ENCODE results near the gene ETHE1.
A peak's percentile ranks its signal among the peaks of the same experiment; 100 is the strongest.

ETHE1 gene

DNA sequence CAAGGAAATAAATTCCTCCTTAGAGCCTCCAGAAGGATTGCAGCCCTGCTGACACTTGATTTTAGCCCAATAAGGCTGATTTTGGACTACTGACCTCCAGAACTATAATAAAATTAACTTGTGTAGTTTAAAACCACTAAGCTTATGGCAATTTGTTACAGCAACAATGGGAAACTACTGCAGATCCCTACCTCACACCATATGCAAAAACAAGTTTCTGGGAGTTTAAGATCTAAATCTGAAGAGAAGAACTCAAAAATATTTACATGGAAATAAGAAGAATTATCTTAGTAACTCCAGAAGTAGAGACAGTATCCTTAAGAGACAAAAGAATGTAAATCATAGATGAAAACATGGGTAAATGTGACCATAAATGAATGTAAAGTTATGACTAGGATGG lies 11.9 kb upstream of the ETHE1 start:
- H3K9me3 ChIP-seq (ENCODE audit: insufficient read depth, low read length) = no peaks in the 10 kb centered on the region
- no peak overlapping the region for H3K4me2 ChIP-seq (ENCODE audit: low read depth, low read length, poor library complexity, severe bottlenecking)
- H2AFZ ChIP-seq (ENCODE audit: low read depth, low read length, severe bottlenecking) = no peak overlapping the region
- H3K4me3 ChIP-seq (ENCODE audit: insufficient read depth, low read length, poor library complexity, severe bottlenecking) = no peak overlapping the region
- H4K20me1 ChIP-seq (ENCODE audit: low read depth, low read length) = no peaks in the 10 kb centered on the region
- H3K9me2 ChIP-seq (replicated peaks; ENCODE audit: insufficient read depth, low read length) = no peaks in the 10 kb centered on the region
- peaks cover 5% of the 10 kb centered on the region for H3K36me3 ChIP-seq (ENCODE audit: low read length)
- H3F3A ChIP-seq (ENCODE audit: insufficient read depth) = peaks cover 8% of the 10 kb centered on the region; the same call in 1 of the 2 replicates
- no peaks in the 10 kb centered on the region for H3K27me3 ChIP-seq (ENCODE audit: low read length)
- H3K79me2 ChIP-seq (ENCODE audit: insufficient read depth, low read length) = no peaks in the 10 kb centered on the region
- TF ChIP-seq EZH2phosphoT487 (conservative IDR thresholded peaks at IDR 0.05; ENCODE audit: low read length) = no peak
- TF ChIP-seq, protein P1, sequence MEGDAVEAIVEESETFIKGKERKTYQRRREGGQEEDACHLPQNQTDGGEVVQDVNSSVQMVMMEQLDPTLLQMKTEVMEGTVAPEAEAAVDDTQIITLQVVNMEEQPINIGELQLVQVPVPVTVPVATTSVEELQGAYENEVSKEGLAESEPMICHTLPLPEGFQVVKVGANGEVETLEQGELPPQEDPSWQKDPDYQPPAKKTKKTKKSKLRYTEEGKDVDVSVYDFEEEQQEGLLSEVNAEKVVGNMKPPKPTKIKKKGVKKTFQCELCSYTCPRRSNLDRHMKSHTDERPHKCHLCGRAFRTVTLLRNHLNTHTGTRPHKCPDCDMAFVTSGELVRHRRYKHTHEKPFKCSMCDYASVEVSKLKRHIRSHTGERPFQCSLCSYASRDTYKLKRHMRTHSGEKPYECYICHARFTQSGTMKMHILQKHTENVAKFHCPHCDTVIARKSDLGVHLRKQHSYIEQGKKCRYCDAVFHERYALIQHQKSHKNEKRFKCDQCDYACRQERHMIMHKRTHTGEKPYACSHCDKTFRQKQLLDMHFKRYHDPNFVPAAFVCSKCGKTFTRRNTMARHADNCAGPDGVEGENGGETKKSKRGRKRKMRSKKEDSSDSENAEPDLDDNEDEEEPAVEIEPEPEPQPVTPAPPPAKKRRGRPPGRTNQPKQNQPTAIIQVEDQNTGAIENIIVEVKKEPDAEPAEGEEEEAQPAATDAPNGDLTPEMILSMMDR (IDR thresholded peaks at IDR 0.05; ENCODE audit: insufficient read depth, low read length, poor library complexity, severe bottlenecking) = no peak
- no peak overlapping the region for H3K27ac ChIP-seq (ENCODE audit: low read depth, low read length)
- H3K9ac ChIP-seq (ENCODE audit: low read length) = no peak overlapping the region

DNA sequence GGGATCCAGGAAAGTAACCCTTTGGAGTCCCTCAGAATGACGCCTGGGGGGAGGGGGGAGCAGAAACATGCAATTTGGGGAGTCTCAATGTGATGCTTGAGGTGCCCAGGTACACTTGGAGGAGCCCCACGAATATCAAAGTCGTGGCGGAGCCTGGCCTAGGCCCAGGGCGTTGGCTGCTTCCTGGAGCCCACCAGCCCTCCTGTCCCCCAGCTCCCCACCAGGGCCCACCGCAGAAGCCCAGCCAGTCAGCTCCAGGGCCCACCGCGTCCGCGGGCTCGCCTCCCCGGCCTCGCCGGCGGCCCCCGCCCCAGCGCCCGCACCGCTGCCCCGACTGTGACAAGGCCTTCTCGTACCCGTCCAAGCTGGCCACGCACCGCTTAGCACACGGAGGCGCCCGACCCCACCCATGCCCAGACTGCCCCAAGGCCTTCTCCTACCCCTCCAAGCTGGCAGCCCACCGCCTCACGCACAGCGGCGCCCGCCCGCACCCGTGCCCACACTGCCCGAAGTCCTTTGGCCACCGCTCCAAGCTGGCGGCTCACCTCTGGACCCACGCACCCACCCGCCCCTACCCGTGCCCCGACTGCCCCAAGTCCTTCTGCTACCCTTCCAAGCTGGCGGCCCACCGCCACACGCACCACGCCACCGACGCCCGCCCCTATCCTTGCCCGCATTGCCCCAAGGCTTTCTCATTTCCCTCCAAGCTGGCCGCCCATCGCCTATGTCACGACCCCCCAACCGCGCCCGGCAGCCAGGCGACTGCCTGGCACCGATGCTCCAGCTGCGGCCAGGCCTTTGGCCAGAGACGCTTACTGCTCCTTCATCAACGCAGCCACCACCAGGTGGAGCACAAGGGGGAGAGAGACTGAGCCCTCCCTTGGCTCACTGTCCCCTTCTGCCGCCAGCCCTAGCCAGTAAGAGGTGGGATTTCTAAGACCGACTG lies 8.1 kb upstream of the ETHE1 start:
- peaks cover 19% of the 10 kb centered on the region for H3F3A ChIP-seq (ENCODE audit: insufficient read depth)
- H2AFZ ChIP-seq (ENCODE audit: low read depth, low read length, severe bottlenecking) = no peak overlapping the region
- no peaks in the 10 kb centered on the region for H3K9me2 ChIP-seq (replicated peaks; ENCODE audit: insufficient read depth, low read length)
- H3K4me2 ChIP-seq (ENCODE audit: low read depth, low read length, poor library complexity, severe bottlenecking) = no peak overlapping the region
- TF ChIP-seq, protein P1 (IDR thresholded peaks at IDR 0.05; ENCODE audit: insufficient read depth, low read length, poor library complexity, severe bottlenecking) = peak; percentile 13
- no peak for TF ChIP-seq EZH2phosphoT487 (conservative IDR thresholded peaks at IDR 0.05; ENCODE audit: low read length)
- H3K9ac ChIP-seq (ENCODE audit: low read length) = no peak overlapping the region
- H3K27me3 ChIP-seq (ENCODE audit: low read length) = no peaks in the 10 kb centered on the region
- peaks cover 5% of the 10 kb centered on the region for H3K36me3 ChIP-seq (ENCODE audit: low read length)
- H3K9me3 ChIP-seq (ENCODE audit: insufficient read depth, low read length) = no peaks in the 10 kb centered on the region
- no peak overlapping the region for H3K27ac ChIP-seq (ENCODE audit: low read depth, low read length)
- H3K4me3 ChIP-seq (ENCODE audit: insufficient read depth, low read length, poor library complexity, severe bottlenecking) = no peak overlapping the region
- no peaks in the 10 kb centered on the region for H3K79me2 ChIP-seq (ENCODE audit: insufficient read depth, low read length)
- no peaks in the 10 kb centered on the region for H4K20me1 ChIP-seq (ENCODE audit: low read depth, low read length)

DNA sequence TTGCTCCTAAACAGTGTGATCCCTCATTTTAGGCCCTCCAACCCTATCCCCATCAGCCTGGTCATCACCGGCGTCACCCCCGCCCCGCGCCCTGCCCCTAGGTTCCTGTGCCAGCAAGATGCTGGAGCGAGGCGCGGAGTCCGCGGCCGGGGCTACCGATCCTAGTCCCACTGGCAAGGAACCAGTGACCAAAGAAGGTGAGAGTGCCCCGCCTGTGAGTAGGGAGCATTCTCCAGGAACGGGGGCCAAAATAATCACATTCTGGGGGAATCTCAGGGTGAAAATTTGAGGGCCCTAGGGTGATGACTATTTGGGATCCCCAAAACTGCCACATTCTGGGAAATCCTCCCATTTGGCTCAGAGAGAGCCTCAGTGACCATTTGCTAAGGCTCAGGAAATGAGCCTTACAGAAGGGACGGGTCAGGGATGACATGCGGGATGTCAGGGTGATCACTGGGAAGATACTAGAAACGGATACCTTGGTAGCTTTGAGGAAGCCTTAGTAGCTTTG lies 7.4 kb upstream of the ETHE1 start:
- H3K36me3 ChIP-seq (ENCODE audit: low read length) = peaks cover 5% of the 10 kb centered on the region
- H3F3A ChIP-seq (ENCODE audit: insufficient read depth) = peaks cover 19% of the 10 kb centered on the region
- H4K20me1 ChIP-seq (ENCODE audit: low read depth, low read length) = no peaks in the 10 kb centered on the region
- no peak overlapping the region for H3K27ac ChIP-seq (ENCODE audit: low read depth, low read length)
- H3K4me3 ChIP-seq (ENCODE audit: insufficient read depth, low read length, poor library complexity, severe bottlenecking) = no peak overlapping the region
- H3K9me3 ChIP-seq (ENCODE audit: insufficient read depth, low read length) = no peaks in the 10 kb centered on the region
- H3K27me3 ChIP-seq (ENCODE audit: low read length) = no peaks in the 10 kb centered on the region
- no peak overlapping the region for H3K9ac ChIP-seq (ENCODE audit: low read length)
- TF ChIP-seq, protein P1 (IDR thresholded peaks at IDR 0.05; ENCODE audit: insufficient read depth, low read length, poor library complexity, severe bottlenecking) = no peak
- TF ChIP-seq EZH2phosphoT487 (conservative IDR thresholded peaks at IDR 0.05; ENCODE audit: low read length) = no peak
- no peaks in the 10 kb centered on the region for H3K79me2 ChIP-seq (ENCODE audit: insufficient read depth, low read length)
- H3K4me2 ChIP-seq (ENCODE audit: low read depth, low read length, poor library complexity, severe bottlenecking) = no peak overlapping the region
- H2AFZ ChIP-seq (ENCODE audit: low read depth, low read length, severe bottlenecking) = no peak overlapping the region
- no peaks in the 10 kb centered on the region for H3K9me2 ChIP-seq (replicated peaks; ENCODE audit: insufficient read depth, low read length)

Measured in SU-DHL-6 (cell line).